ENCODE results near the gene ACE.

The ACE gene

GRCh38 chr17:63436523-63437110 lies 40.2 kb upstream of the ACE start:
- Histone ChIP-seq H3K36me3 (ENCODE audit: control insufficient read depth in 1 of 2, insufficient read depth in 2 of 2, low read length in 2 of 2) (peaks cover 0 to 10% of the 10 kb centered on the region in 2 donors), H3K4me1 (ENCODE audit: control insufficient read depth in 1 of 2, insufficient read depth in 2 of 2, low read length in 2 of 2) (peaks cover 63 to 76% of the 10 kb centered on the region in 2 donors), H3K9ac (ENCODE audit: low read depth in 1 of 2, low read length in 2 of 2) (no peak overlapping the region), H3K4me3 (ENCODE audit: low read depth in 1 of 2, low read length in 2 of 2) (no peak overlapping the region), H3K27me3 (ENCODE audit: control insufficient read depth in 1 of 2, insufficient read depth in 2 of 2, low read length in 2 of 2) (no peaks in the 10 kb centered on the region), H3K9me3 (ENCODE audit: control insufficient read depth in 1 of 2, low read length in 2 of 2) (no peaks in the 10 kb centered on the region), H3K27ac (ENCODE audit: low read depth, low read length) (peak overlapping the region; percentile 46)

GRCh38 chr17:63437287-63438091 lies 39.4 kb upstream of the ACE start:
- no peaks in the 10 kb centered on the region for H3K9me3 ChIP-seq (ENCODE audit: control insufficient read depth in 1 of 2, low read length in 2 of 2)
- peaks cover 57 to 74% of the 10 kb centered on the region in 2 donors for H3K4me1 ChIP-seq (ENCODE audit: control insufficient read depth in 1 of 2, insufficient read depth in 2 of 2, low read length in 2 of 2)
- H3K9ac ChIP-seq (ENCODE audit: low read depth in 1 of 2, low read length in 2 of 2): no peak overlapping the region
- H3K4me3 ChIP-seq (ENCODE audit: low read depth in 1 of 2, low read length in 2 of 2): no peak overlapping the region
- H3K27me3 ChIP-seq (ENCODE audit: control insufficient read depth in 1 of 2, insufficient read depth in 2 of 2, low read length in 2 of 2): no peaks in the 10 kb centered on the region
- H3K27ac ChIP-seq (ENCODE audit: low read depth, low read length): no peak overlapping the region
- peaks cover 0 to 15% of the 10 kb centered on the region in 2 donors for H3K36me3 ChIP-seq (ENCODE audit: control insufficient read depth in 1 of 2, insufficient read depth in 2 of 2, low read length in 2 of 2)

GRCh38 chr17:63438092-63439051 lies 38.5 kb upstream of the ACE start:
- Histone ChIP-seq H3K36me3 (ENCODE audit: control insufficient read depth in 1 of 2, insufficient read depth in 2 of 2, low read length in 2 of 2) (peaks cover 0 to 15% of the 10 kb centered on the region in 2 donors), H3K4me3 (ENCODE audit: low read depth in 1 of 2, low read length in 2 of 2) (no peak overlapping the region), H3K9ac (ENCODE audit: low read depth in 1 of 2, low read length in 2 of 2) (no peak overlapping the region), H3K4me1 (ENCODE audit: control insufficient read depth in 1 of 2, insufficient read depth in 2 of 2, low read length in 2 of 2) (peaks cover 48 to 65% of the 10 kb centered on the region in 2 donors), H3K27ac (ENCODE audit: low read depth, low read length) (peak overlapping the region; percentile 20), H3K9me3 (ENCODE audit: control insufficient read depth in 1 of 2, low read length in 2 of 2) (no peaks in the 10 kb centered on the region), H3K27me3 (ENCODE audit: control insufficient read depth in 1 of 2, insufficient read depth in 2 of 2, low read length in 2 of 2) (no peaks in the 10 kb centered on the region)

- Histone ChIP-seq H3K4me3 (ENCODE audit: low read depth in 1 of 2, low read length in 2 of 2) (peak overlapping the region in 1 of 2 donors; percentile 34), H3K27me3 (ENCODE audit: control insufficient read depth in 1 of 2, insufficient read depth in 2 of 2, low read length in 2 of 2) (no peaks in the 10 kb centered on the region), H3K36me3 (ENCODE audit: control insufficient read depth in 1 of 2, insufficient read depth in 2 of 2, low read length in 2 of 2) (peaks cover 0 to 14% of the 10 kb centered on the region in 2 donors), H3K9me3 (ENCODE audit: control insufficient read depth in 1 of 2, low read length in 2 of 2) (no peaks in the 10 kb centered on the region), H3K9ac (ENCODE audit: low read depth in 1 of 2, low read length in 2 of 2) (no peak overlapping the region), H3K27ac (ENCODE audit: low read depth, low read length) (peak overlapping the region; percentile 69), H3K4me1 (ENCODE audit: control insufficient read depth in 1 of 2, insufficient read depth in 2 of 2, low read length in 2 of 2) (peaks cover 39 to 58% of the 10 kb centered on the region in 2 donors)
Measured at GRCh38 chr17:63439687-63440086, 37.2 kb upstream of the ACE start.

GRCh38 chr17:63440127-63440769 lies 36.6 kb upstream of the ACE start:
- peaks cover 0 to 11% of the 10 kb centered on the region in 2 donors for H3K36me3 ChIP-seq (ENCODE audit: control insufficient read depth in 1 of 2, insufficient read depth in 2 of 2, low read length in 2 of 2)
- H3K27me3 ChIP-seq (ENCODE audit: control insufficient read depth in 1 of 2, insufficient read depth in 2 of 2, low read length in 2 of 2): no peaks in the 10 kb centered on the region
- H3K9ac ChIP-seq (ENCODE audit: low read depth in 1 of 2, low read length in 2 of 2): no peak overlapping the region
- H3K9me3 ChIP-seq (ENCODE audit: control insufficient read depth in 1 of 2, low read length in 2 of 2): no peaks in the 10 kb centered on the region
- peaks cover 34 to 58% of the 10 kb centered on the region in 2 donors for H3K4me1 ChIP-seq (ENCODE audit: control insufficient read depth in 1 of 2, insufficient read depth in 2 of 2, low read length in 2 of 2)
- peak overlapping the region in 1 of 2 donors; percentile 34 for H3K4me3 ChIP-seq (ENCODE audit: low read depth in 1 of 2, low read length in 2 of 2)
- H3K27ac ChIP-seq (ENCODE audit: low read depth, low read length): peak overlapping the region; percentile 69

GRCh38 chr17:63440770-63441335 lies 36.0 kb upstream of the ACE start:
- Histone ChIP-seq H3K4me3 (ENCODE audit: low read depth in 1 of 2, low read length in 2 of 2) (no peak overlapping the region), H3K4me1 (ENCODE audit: control insufficient read depth in 1 of 2, insufficient read depth in 2 of 2, low read length in 2 of 2) (peaks cover 27 to 57% of the 10 kb centered on the region in 2 donors), H3K27ac (ENCODE audit: low read depth, low read length) (no peak overlapping the region), H3K36me3 (ENCODE audit: control insufficient read depth in 1 of 2, insufficient read depth in 2 of 2, low read length in 2 of 2) (peaks cover 0 to 11% of the 10 kb centered on the region in 2 donors), H3K9ac (ENCODE audit: low read depth in 1 of 2, low read length in 2 of 2) (no peak overlapping the region), H3K27me3 (ENCODE audit: control insufficient read depth in 1 of 2, insufficient read depth in 2 of 2, low read length in 2 of 2) (no peaks in the 10 kb centered on the region), H3K9me3 (ENCODE audit: control insufficient read depth in 1 of 2, low read length in 2 of 2) (no peaks in the 10 kb centered on the region)

- Histone ChIP-seq H3K9me3 (ENCODE audit: control insufficient read depth in 1 of 2, low read length in 2 of 2) (no peaks in the 10 kb centered on the region), H3K27me3 (ENCODE audit: control insufficient read depth in 1 of 2, insufficient read depth in 2 of 2, low read length in 2 of 2) (no peaks in the 10 kb centered on the region), H3K36me3 (ENCODE audit: control insufficient read depth in 1 of 2, insufficient read depth in 2 of 2, low read length in 2 of 2) (peaks cover 0 to 5% of the 10 kb centered on the region in 2 donors), H3K27ac (ENCODE audit: low read depth, low read length) (no peak overlapping the region), H3K9ac (ENCODE audit: low read depth in 1 of 2, low read length in 2 of 2) (no peak overlapping the region), H3K4me3 (ENCODE audit: low read depth in 1 of 2, low read length in 2 of 2) (no peak overlapping the region), H3K4me1 (ENCODE audit: control insufficient read depth in 1 of 2, insufficient read depth in 2 of 2, low read length in 2 of 2) (peaks cover 19 to 49% of the 10 kb centered on the region in 2 donors)
Measured at GRCh38 chr17:63441654-63442053, 35.2 kb upstream of the ACE start.

GRCh38 chr17:63442074-63442473 lies 34.8 kb upstream of the ACE start:
- Histone ChIP-seq H3K4me1 (ENCODE audit: control insufficient read depth in 1 of 2, insufficient read depth in 2 of 2, low read length in 2 of 2) (peaks cover 19 to 49% of the 10 kb centered on the region in 2 donors), H3K27ac (ENCODE audit: low read depth, low read length) (no peak overlapping the region)

GRCh38 chr17:63442549-63443035 lies 34.3 kb upstream of the ACE start:
- no peak overlapping the region for H3K27ac ChIP-seq (ENCODE audit: low read depth, low read length)
- H3K4me1 ChIP-seq (ENCODE audit: control insufficient read depth in 1 of 2, insufficient read depth in 2 of 2, low read length in 2 of 2): peaks cover 23 to 50% of the 10 kb centered on the region in 2 donors
- no peak overlapping the region for H3K4me3 ChIP-seq (ENCODE audit: low read depth in 1 of 2, low read length in 2 of 2)
- peaks cover 0 to 5% of the 10 kb centered on the region in 2 donors for H3K36me3 ChIP-seq (ENCODE audit: control insufficient read depth in 1 of 2, insufficient read depth in 2 of 2, low read length in 2 of 2)
- no peaks in the 10 kb centered on the region for H3K9me3 ChIP-seq (ENCODE audit: control insufficient read depth in 1 of 2, low read length in 2 of 2)
- H3K27me3 ChIP-seq (ENCODE audit: control insufficient read depth in 1 of 2, insufficient read depth in 2 of 2, low read length in 2 of 2): no peaks in the 10 kb centered on the region
- H3K9ac ChIP-seq (ENCODE audit: low read depth in 1 of 2, low read length in 2 of 2): no peak overlapping the region

More at GRCh38 chr17:63442074-63442473, 34.8 kb upstream of the ACE start:
- H3K4me3 ChIP-seq (ENCODE audit: low read depth in 1 of 2, low read length in 2 of 2): no peak overlapping the region
- no peaks in the 10 kb centered on the region for H3K9me3 ChIP-seq (ENCODE audit: control insufficient read depth in 1 of 2, low read length in 2 of 2)
- H3K9ac ChIP-seq (ENCODE audit: low read depth in 1 of 2, low read length in 2 of 2): no peak overlapping the region
- H3K27me3 ChIP-seq (ENCODE audit: control insufficient read depth in 1 of 2, insufficient read depth in 2 of 2, low read length in 2 of 2): no peaks in the 10 kb centered on the region
- peaks cover 0 to 5% of the 10 kb centered on the region in 2 donors for H3K36me3 ChIP-seq (ENCODE audit: control insufficient read depth in 1 of 2, insufficient read depth in 2 of 2, low read length in 2 of 2)

Measured in duodenal mucosa (tissue), 2 donors.